Neural cell (in vitro differentiated cells): Measurements from ENCODE around the gene EYS. TPM values are rescaled to one million over a fixed set of nuclear protein-coding genes. Genes with fewer than 3 reads are reported as not detected.

ENCODE experiments used
- H2AFZ ChIP-seq: fragments of 200-600, 300-800 bp; sonication (generic), shearing (Covaris generic); 2 replicates; pipeline ENCODE4 v1.6.0; 2014; ENCODE audit warnings: low read depth, mild to moderate bottlenecking, antibody characterized with exemption, low read length, moderate library complexity
- H3F3A ChIP-seq: fragments of 200-600 bp; shearing (Covaris generic); 2 replicates; pipeline ENCODE4 v1.6.1; 2016; ENCODE audit warnings: mild to moderate bottlenecking, moderate library complexity, mixed read lengths, antibody characterized with exemption, low read length; ENCODE audit not compliant: insufficient read depth, poor library complexity, severe bottlenecking
- H3K27ac ChIP-seq: fragments of 200-600, 300-800 bp; sonication (generic), shearing (Covaris generic); 2 replicates; pipeline ENCODE4 v1.5.1; 2014; ENCODE audit warnings: mild to moderate bottlenecking, low read length, moderate library complexity
- H3K27me3 ChIP-seq: fragments of 300-800, 200-600 bp; sonication (generic), shearing (Covaris generic); 2 replicates; pipeline ENCODE4 v1.6.0; 2014; ENCODE audit warnings: mild to moderate bottlenecking, low read depth, low read length, moderate library complexity; ENCODE audit not compliant: insufficient read depth
- H3K36me3 ChIP-seq: fragments of 300-800, 200-600 bp; sonication (generic), shearing (Covaris generic); 2 replicates; pipeline ENCODE4 v1.5.1; 2014; ENCODE audit warnings: mild to moderate bottlenecking, antibody characterized with exemption, low read length, moderate library complexity; ENCODE audit not compliant: insufficient read depth
- H3K4me2 ChIP-seq: fragments of 300-800, 200-600 bp; sonication (generic), shearing (Covaris generic); 2 replicates; pipeline ENCODE4 v1.6.0; 2014; ENCODE audit warnings: mild to moderate bottlenecking, low read length
- H3K4me3 ChIP-seq: fragments of 300-800, 200-600 bp; sonication (generic), shearing (Covaris generic); 2 replicates; pipeline ENCODE4 v1.5.1; 2014; ENCODE audit warnings: mild to moderate bottlenecking, low read length, moderate library complexity
- H3K79me2 ChIP-seq: fragments of 200-600 bp; shearing (Covaris generic); replicated peaks from 2 replicates; pipeline ENCODE4 v1.6.0; 2014; ENCODE audit warnings: mild to moderate bottlenecking, low read length, moderate library complexity; ENCODE audit not compliant: insufficient read depth
- H3K9ac ChIP-seq: fragments of 300-800, 200-600 bp; sonication (generic), shearing (Covaris generic); 2 replicates; pipeline ENCODE4 v1.6.1; 2016; ENCODE audit warnings: mild to moderate bottlenecking, low read length, mixed read lengths
- H3K9me2 ChIP-seq: fragments of 200-600 bp; shearing (Covaris generic); 2 replicates; pipeline ENCODE4 v1.6.1; 2016; ENCODE audit warnings: mild to moderate bottlenecking, low read length, mixed read lengths; ENCODE audit not compliant: insufficient read depth
- H3K9me3 ChIP-seq: fragments of 200-600, 300-800 bp; sonication (generic), shearing (Covaris generic); 2 replicates; pipeline ENCODE4 v1.6.1; 2016; ENCODE audit warnings: mild to moderate bottlenecking, mixed run types, low read length, moderate library complexity, mixed read lengths
- H4K20me1 ChIP-seq: fragments of 200-600 bp; shearing (Covaris generic); 2 replicates; pipeline ENCODE4 v1.6.1; 2016; ENCODE audit warnings: mild to moderate bottlenecking, mixed run types; ENCODE audit not compliant: insufficient read depth
- CTCF ChIP-seq: fragments of 450-650 bp; IDR thresholded peaks from 2 replicates; pipeline ENCODE4 v1.5.1; 2014; ENCODE audit warnings: antibody characterized with exemption, mild to moderate bottlenecking, moderate library complexity; ENCODE audit not compliant: poor library complexity, severe bottlenecking
- EP300 ChIP-seq: fragments of 450-650 bp; conservative IDR thresholded peaks from 2 replicates; pipeline ENCODE4 v1.6.1; 2014; ENCODE audit warnings: antibody characterized with exemption, mild to moderate bottlenecking, moderate library complexity; ENCODE audit not compliant: poor library complexity, severe bottlenecking
- EZH2 ChIP-seq: fragments of 200-600, 300-800 bp; shearing (Covaris generic), sonication (generic); IDR thresholded peaks from 2 replicates; pipeline ENCODE4 v1.6.1; 2014; ENCODE audit warnings: antibody characterized with exemption, low read length, borderline replicate concordance, mild to moderate bottlenecking; ENCODE audit not compliant: insufficient read depth, poor library complexity, severe bottlenecking
- MXI1 ChIP-seq: fragments of 450-650 bp; conservative IDR thresholded peaks from 2 replicates; pipeline ENCODE4 v1.6.1; 2014; ENCODE audit warnings: antibody characterized with exemption, mild to moderate bottlenecking; ENCODE audit not compliant: poor library complexity, severe bottlenecking
- POLR2AphosphoS5 ChIP-seq: IDR thresholded peaks from 2 replicates; pipeline ENCODE4 v1.6.1; 2012
- RAD21 ChIP-seq: fragments of 450-650 bp; conservative IDR thresholded peaks from 2 replicates; pipeline ENCODE4 v1.6.1; 2014; ENCODE audit warnings: antibody characterized with exemption, mild to moderate bottlenecking, moderate library complexity
- SMC3 ChIP-seq: fragments of 450-650 bp; conservative IDR thresholded peaks from 2 replicates; pipeline ENCODE4 v1.6.1; 2014; ENCODE audit warnings: antibody characterized with exemption, mild to moderate bottlenecking, moderate library complexity; ENCODE audit not compliant: poor library complexity
- TAF1 ChIP-seq: IDR thresholded peaks from 2 replicates; pipeline ENCODE4 v1.6.1; 2012; ENCODE audit warnings: low read depth
- polyA plus RNA-seq: library from polyadenylated mRNA; depleted of rRNA; stranded (reverse); fragments of >200 nt; gene quantifications from 2 replicates; pipeline ENCODE4 v1.2.3, GENCODE V29; 2014
- TF ChIP-seq, protein P1 (sequence below): IDR thresholded peaks from 2 replicates; pipeline ENCODE4 v1.6.1; 2012; ENCODE audit warnings: borderline replicate concordance

The EYS gene
- polyA plus RNA-seq, 1 donor from 2014 or later: 0.38 TPM

GRCh38 chr6:65072500-65072899 lies 634.5 kb downstream of the EYS start:
- Histone ChIP-seq H3K9ac (no peak overlapping the region), H2AFZ (no peak overlapping the region), H3K27ac (no peak overlapping the region), H3K79me2 (no peaks in the 10 kb centered on the region), H3F3A (no peaks in the 10 kb centered on the region), H3K4me2 (no peak overlapping the region), H3K9me2 (no peaks in the 10 kb centered on the region), H4K20me1 (no peaks in the 10 kb centered on the region), H3K4me3 (no peak overlapping the region), H3K9me3 (no peaks in the 10 kb centered on the region), H3K27me3 (no peaks in the 10 kb centered on the region), H3K36me3 (no peaks in the 10 kb centered on the region)
- TF ChIP-seq CTCF: no peak
- TF ChIP-seq TAF1: no peak
- no peak for TF ChIP-seq POLR2AphosphoS5
- TF ChIP-seq RAD21: no peak
- TF ChIP-seq MXI1: no peak

GRCh38 chr6:65071480-65071879 lies 635.5 kb downstream of the EYS start:
- Histone ChIP-seq H3K9me2 (no peaks in the 10 kb centered on the region), H3F3A (no peaks in the 10 kb centered on the region), H3K9ac (no peak overlapping the region), H4K20me1 (no peaks in the 10 kb centered on the region), H3K4me2 (no peak overlapping the region), H3K27me3 (no peaks in the 10 kb centered on the region), H3K27ac (no peak overlapping the region), H3K36me3 (no peaks in the 10 kb centered on the region), H3K9me3 (no peaks in the 10 kb centered on the region), H3K79me2 (no peaks in the 10 kb centered on the region), H3K4me3 (no peak overlapping the region), H2AFZ (no peak overlapping the region)
- TF ChIP-seq, protein P1, sequence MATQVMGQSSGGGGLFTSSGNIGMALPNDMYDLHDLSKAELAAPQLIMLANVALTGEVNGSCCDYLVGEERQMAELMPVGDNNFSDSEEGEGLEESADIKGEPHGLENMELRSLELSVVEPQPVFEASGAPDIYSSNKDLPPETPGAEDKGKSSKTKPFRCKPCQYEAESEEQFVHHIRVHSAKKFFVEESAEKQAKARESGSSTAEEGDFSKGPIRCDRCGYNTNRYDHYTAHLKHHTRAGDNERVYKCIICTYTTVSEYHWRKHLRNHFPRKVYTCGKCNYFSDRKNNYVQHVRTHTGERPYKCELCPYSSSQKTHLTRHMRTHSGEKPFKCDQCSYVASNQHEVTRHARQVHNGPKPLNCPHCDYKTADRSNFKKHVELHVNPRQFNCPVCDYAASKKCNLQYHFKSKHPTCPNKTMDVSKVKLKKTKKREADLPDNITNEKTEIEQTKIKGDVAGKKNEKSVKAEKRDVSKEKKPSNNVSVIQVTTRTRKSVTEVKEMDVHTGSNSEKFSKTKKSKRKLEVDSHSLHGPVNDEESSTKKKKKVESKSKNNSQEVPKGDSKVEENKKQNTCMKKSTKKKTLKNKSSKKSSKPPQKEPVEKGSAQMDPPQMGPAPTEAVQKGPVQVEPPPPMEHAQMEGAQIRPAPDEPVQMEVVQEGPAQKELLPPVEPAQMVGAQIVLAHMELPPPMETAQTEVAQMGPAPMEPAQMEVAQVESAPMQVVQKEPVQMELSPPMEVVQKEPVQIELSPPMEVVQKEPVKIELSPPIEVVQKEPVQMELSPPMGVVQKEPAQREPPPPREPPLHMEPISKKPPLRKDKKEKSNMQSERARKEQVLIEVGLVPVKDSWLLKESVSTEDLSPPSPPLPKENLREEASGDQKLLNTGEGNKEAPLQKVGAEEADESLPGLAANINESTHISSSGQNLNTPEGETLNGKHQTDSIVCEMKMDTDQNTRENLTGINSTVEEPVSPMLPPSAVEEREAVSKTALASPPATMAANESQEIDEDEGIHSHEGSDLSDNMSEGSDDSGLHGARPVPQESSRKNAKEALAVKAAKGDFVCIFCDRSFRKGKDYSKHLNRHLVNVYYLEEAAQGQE: peak; percentile 59
- TF ChIP-seq EP300 (peak; percentile 97), RAD21 (peak; percentile 17), SMC3 (no peak), CTCF (no peak), TAF1 (no peak), EZH2 (no peak), POLR2AphosphoS5 (peak; percentile 88), MXI1 (no peak)
